Endothelial cell of umbilical vein (primary cell): Measurements from ENCODE around the gene FARP1.

Experiments used
- GATA2 ChIP-seq: IDR thresholded peaks from 2 replicates; pipeline ENCODE4 v1.7.0; 2011; ENCODE audit warnings: low read depth, mild to moderate bottlenecking, moderate library complexity, mixed read lengths, low read length; ENCODE audit not compliant: insufficient read length, insufficient read depth
- MYC ChIP-seq: IDR thresholded peaks from one replicate; pipeline ENCODE4 v1.6.1; 2011; ENCODE audit warnings: mild to moderate bottlenecking, low read depth, low read length
- POLR2A ChIP-seq: IDR thresholded peaks from 2 replicates; pipeline ENCODE4 v1.6.1; 2012; ENCODE audit warnings: low read depth, mild to moderate bottlenecking, control low read depth, low read length
- POLR2AphosphoS5 ChIP-seq: IDR thresholded peaks from 2 replicates; pipeline ENCODE4 v1.6.1; 2012; ENCODE audit warnings: low read depth, mild to moderate bottlenecking, control low read depth, low read length, moderate library complexity; ENCODE audit not compliant: insufficient read depth
- TF ChIP-seq, protein P1 (sequence below), 2 donors: IDR thresholded peaks; 1 replicate in 1 of 2; 2 replicates in 1 of 2; pipeline ENCODE4 v1.5.1; 2011; ENCODE audit warnings: low read length in 2 of 2, mild to moderate bottlenecking in 2 of 2, moderate library complexity in 2 of 2, control low read depth in 1 of 2, inconsistent platforms in 1 of 2, low read depth in 1 of 2; ENCODE audit not compliant: insufficient read depth in 1 of 2; ENCODE audit errors: extremely low read depth in 1 of 2

DNA sequence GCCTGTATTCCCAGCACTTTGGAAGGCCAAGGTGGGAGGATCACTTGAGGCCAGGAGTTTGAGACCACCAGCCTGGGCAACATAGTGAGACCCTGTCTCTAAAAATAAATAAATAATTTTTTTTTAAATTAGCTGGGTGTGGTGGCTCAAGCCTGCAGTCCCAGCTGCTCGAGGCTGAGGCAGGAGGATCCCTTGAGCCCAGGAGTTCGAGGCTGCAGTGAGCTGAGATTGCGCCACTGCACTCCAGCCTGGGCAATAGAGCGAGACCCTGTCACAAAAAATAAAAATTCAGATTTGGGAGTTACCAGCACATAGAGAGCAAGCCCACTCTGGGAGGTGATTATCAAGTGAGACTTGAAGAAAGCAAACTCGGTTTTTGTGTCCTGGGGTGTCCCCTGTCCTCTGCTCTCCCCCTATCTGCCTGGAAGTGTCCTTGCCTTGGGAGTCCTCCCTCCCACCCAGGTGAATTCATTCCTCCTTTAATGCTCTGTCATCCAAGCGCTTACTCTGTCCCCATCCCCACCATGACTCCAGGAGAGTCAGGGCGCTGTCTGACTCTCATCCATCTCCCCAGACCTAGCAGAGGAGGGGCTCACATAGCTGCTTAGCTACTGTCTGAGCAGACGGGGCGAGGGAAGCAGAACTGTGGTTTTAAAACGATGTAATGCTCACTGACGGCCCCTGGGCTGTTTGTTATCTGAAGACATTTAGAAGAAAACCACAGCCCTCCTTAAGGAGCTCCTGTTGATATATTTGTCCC lies 287.3 kb downstream of the FARP1 start:
- TF ChIP-seq, protein P1, sequence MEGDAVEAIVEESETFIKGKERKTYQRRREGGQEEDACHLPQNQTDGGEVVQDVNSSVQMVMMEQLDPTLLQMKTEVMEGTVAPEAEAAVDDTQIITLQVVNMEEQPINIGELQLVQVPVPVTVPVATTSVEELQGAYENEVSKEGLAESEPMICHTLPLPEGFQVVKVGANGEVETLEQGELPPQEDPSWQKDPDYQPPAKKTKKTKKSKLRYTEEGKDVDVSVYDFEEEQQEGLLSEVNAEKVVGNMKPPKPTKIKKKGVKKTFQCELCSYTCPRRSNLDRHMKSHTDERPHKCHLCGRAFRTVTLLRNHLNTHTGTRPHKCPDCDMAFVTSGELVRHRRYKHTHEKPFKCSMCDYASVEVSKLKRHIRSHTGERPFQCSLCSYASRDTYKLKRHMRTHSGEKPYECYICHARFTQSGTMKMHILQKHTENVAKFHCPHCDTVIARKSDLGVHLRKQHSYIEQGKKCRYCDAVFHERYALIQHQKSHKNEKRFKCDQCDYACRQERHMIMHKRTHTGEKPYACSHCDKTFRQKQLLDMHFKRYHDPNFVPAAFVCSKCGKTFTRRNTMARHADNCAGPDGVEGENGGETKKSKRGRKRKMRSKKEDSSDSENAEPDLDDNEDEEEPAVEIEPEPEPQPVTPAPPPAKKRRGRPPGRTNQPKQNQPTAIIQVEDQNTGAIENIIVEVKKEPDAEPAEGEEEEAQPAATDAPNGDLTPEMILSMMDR (IDR thresholded peaks at IDR 0.05; ENCODE audit: extremely low read depth in 1 of 2, insufficient read depth in 1 of 2, low read depth in 1 of 2, low read length in 2 of 2), result no peak
- TF ChIP-seq MYC, result no peak
- TF ChIP-seq GATA2, result no peak
- TF ChIP-seq POLR2AphosphoS5, result no peak
- no peak for TF ChIP-seq POLR2A
